ENCODE measurements around the gene ARHGEF38. TPM values are rescaled to one million over a fixed set of nuclear protein-coding genes. Genes with fewer than 3 reads are reported as not detected.
A peak's percentile ranks its signal among the peaks of the same experiment; 100 is the strongest.

Gene ARHGEF38
- total and polyA plus RNA-seq, 2 donors = 0.69 TPM; not detected in 1

- no peak for DNase-seq (ENCODE audit: extremely low spot score)
- no peak overlapping the region for H3K4me3 ChIP-seq (ENCODE audit: low read depth, low read length)
These were observed 19.9 kb downstream of the ARHGEF38 start for GRCh38 chr4:105572296-105572695.

GRCh38 chr4:105586638-105587328 is 34.4 kb downstream of the ARHGEF38 start:
- WGBS = 49% methylated on average over 4 of the region's 4 CpGs
- Histone ChIP-seq H3K36me3 (ENCODE audit: insufficient read depth) (no peaks in the 10 kb centered on the region), H3K4me3 (ENCODE audit: low read depth, low read length) (no peak overlapping the region), H3K4me1 (ENCODE audit: insufficient read depth) (no peaks in the 10 kb centered on the region), H3K27ac (ENCODE audit: low read depth) (no peak overlapping the region)
- no peak for DNase-seq (ENCODE audit: extremely low spot score)

More at GRCh38 chr4:105572296-105572695, 19.9 kb downstream of the ARHGEF38 start:
- WGBS = 73% methylated on average over 3 of the region's 3 CpGs
- no peaks in the 10 kb centered on the region for H3K36me3 ChIP-seq (ENCODE audit: insufficient read depth)
- H3K4me1 ChIP-seq (ENCODE audit: insufficient read depth) = no peaks in the 10 kb centered on the region
- H3K27ac ChIP-seq (ENCODE audit: low read depth) = no peak overlapping the region

- WGBS = 81% methylated on average over 2 of the region's 2 CpGs
- Histone ChIP-seq H3K4me1 (ENCODE audit: insufficient read depth) (no peaks in the 10 kb centered on the region), H3K4me3 (ENCODE audit: low read depth, low read length) (no peak overlapping the region), H3K27ac (ENCODE audit: low read depth) (no peak overlapping the region), H3K36me3 (ENCODE audit: insufficient read depth) (no peaks in the 10 kb centered on the region)
- no peak for DNase-seq (ENCODE audit: extremely low spot score)
These were observed 35.4 kb downstream of the ARHGEF38 start for GRCh38 chr4:105587841-105588240.

GRCh38 chr4:105588252-105588651 is 35.8 kb downstream of the ARHGEF38 start:
- H3K4me1 ChIP-seq (ENCODE audit: insufficient read depth) = no peaks in the 10 kb centered on the region
- WGBS = 74% methylated on average over 3 of the region's 3 CpGs
- H3K36me3 ChIP-seq (ENCODE audit: insufficient read depth) = no peaks in the 10 kb centered on the region
- no peak overlapping the region for H3K27ac ChIP-seq (ENCODE audit: low read depth)
- no peak for DNase-seq (ENCODE audit: extremely low spot score)
- H3K4me3 ChIP-seq (ENCODE audit: low read depth, low read length) = no peak overlapping the region

GRCh38 chr4:105591573-105591972 is 39.2 kb downstream of the ARHGEF38 start:
- 73% methylated on average over 3 of the region's 3 CpGs for WGBS
- Histone ChIP-seq H3K27ac (ENCODE audit: low read depth) (no peak overlapping the region), H3K4me1 (ENCODE audit: insufficient read depth) (no peaks in the 10 kb centered on the region), H3K36me3 (ENCODE audit: insufficient read depth) (no peaks in the 10 kb centered on the region), H3K4me3 (ENCODE audit: low read depth, low read length) (no peak overlapping the region)
- DNase-seq (ENCODE audit: extremely low spot score) = no peak

- no peaks in the 10 kb centered on the region for H3K4me1 ChIP-seq (ENCODE audit: insufficient read depth)
- H3K4me3 ChIP-seq (ENCODE audit: low read depth, low read length) = no peak overlapping the region
- H3K27ac ChIP-seq (ENCODE audit: low read depth) = no peak overlapping the region
- peak; percentile 40 for DNase-seq (ENCODE audit: extremely low spot score)
- no peaks in the 10 kb centered on the region for H3K36me3 ChIP-seq (ENCODE audit: insufficient read depth)
- 30% methylated on average over 7 of the region's 7 CpGs for WGBS
These were observed 41.9 kb downstream of the ARHGEF38 start for GRCh38 chr4:105594099-105595010.

GRCh38 chr4:105596684-105597083 is 44.3 kb downstream of the ARHGEF38 start:
- 68% methylated on average over 6 of the region's 6 CpGs for WGBS
- Histone ChIP-seq H3K36me3 (ENCODE audit: insufficient read depth) (no peaks in the 10 kb centered on the region), H3K27ac (ENCODE audit: low read depth) (no peak overlapping the region), H3K4me1 (ENCODE audit: insufficient read depth) (no peaks in the 10 kb centered on the region), H3K4me3 (ENCODE audit: low read depth, low read length) (no peak overlapping the region)
- no peak for DNase-seq (ENCODE audit: extremely low spot score)

- 64% methylated on average over 4 of the region's 4 CpGs for WGBS
- no peak for DNase-seq (ENCODE audit: extremely low spot score)
These were observed 45.6 kb downstream of the ARHGEF38 start for GRCh38 chr4:105598052-105598451.

GRCh38 chr4:105598787-105599186 is 46.4 kb downstream of the ARHGEF38 start:
- WGBS = 26% methylated on average over 1 of the region's 1 CpG
- Histone ChIP-seq H3K36me3 (ENCODE audit: insufficient read depth) (no peaks in the 10 kb centered on the region), H3K4me3 (ENCODE audit: low read depth, low read length) (no peak overlapping the region), H3K27ac (ENCODE audit: low read depth) (no peak overlapping the region), H3K4me1 (ENCODE audit: insufficient read depth) (no peaks in the 10 kb centered on the region)
- no peak for DNase-seq (ENCODE audit: extremely low spot score)

More at GRCh38 chr4:105598052-105598451, 45.6 kb downstream of the ARHGEF38 start:
- Histone ChIP-seq H3K4me3 (ENCODE audit: low read depth, low read length) (no peak overlapping the region), H3K4me1 (ENCODE audit: insufficient read depth) (no peaks in the 10 kb centered on the region), H3K27ac (ENCODE audit: low read depth) (no peak overlapping the region), H3K36me3 (ENCODE audit: insufficient read depth) (no peaks in the 10 kb centered on the region)

- 65% methylated on average over 3 of the region's 3 CpGs for WGBS
- no peak for DNase-seq (ENCODE audit: extremely low spot score)
- H3K4me1 ChIP-seq (ENCODE audit: insufficient read depth) = no peaks in the 10 kb centered on the region
- H3K4me3 ChIP-seq (ENCODE audit: low read depth, low read length) = no peak overlapping the region
- no peak overlapping the region for H3K27ac ChIP-seq (ENCODE audit: low read depth)
- no peaks in the 10 kb centered on the region for H3K36me3 ChIP-seq (ENCODE audit: insufficient read depth)
These were observed 47.1 kb downstream of the ARHGEF38 start for GRCh38 chr4:105599482-105599881.

- Histone ChIP-seq H3K27ac (ENCODE audit: low read depth) (no peak overlapping the region), H3K4me3 (ENCODE audit: low read depth, low read length) (no peak overlapping the region), H3K4me1 (ENCODE audit: insufficient read depth) (no peaks in the 10 kb centered on the region), H3K36me3 (ENCODE audit: insufficient read depth) (no peaks in the 10 kb centered on the region)
- WGBS = 58% methylated on average over 3 of the region's 3 CpGs
- DNase-seq (ENCODE audit: extremely low spot score) = no peak
These were observed 47.7 kb downstream of the ARHGEF38 start for GRCh38 chr4:105599932-105600655.

GRCh38 chr4:105600951-105601350 is 48.5 kb downstream of the ARHGEF38 start:
- Histone ChIP-seq H3K27ac (ENCODE audit: low read depth) (no peak overlapping the region), H3K4me1 (ENCODE audit: insufficient read depth) (no peaks in the 10 kb centered on the region), H3K36me3 (ENCODE audit: insufficient read depth) (no peaks in the 10 kb centered on the region), H3K4me3 (ENCODE audit: low read depth, low read length) (no peak overlapping the region)
- DNase-seq (ENCODE audit: extremely low spot score) = no peak
- 74% methylated on average over 1 of the region's 1 CpG for WGBS

- Histone ChIP-seq H3K4me3 (ENCODE audit: low read depth, low read length) (no peak overlapping the region), H3K36me3 (ENCODE audit: insufficient read depth) (no peaks in the 10 kb centered on the region), H3K27ac (ENCODE audit: low read depth) (no peak overlapping the region), H3K4me1 (ENCODE audit: insufficient read depth) (no peaks in the 10 kb centered on the region)
- DNase-seq (ENCODE audit: extremely low spot score) = no peak
- 96% methylated on average over 1 of the region's 1 CpG for WGBS
These were observed 49.0 kb downstream of the ARHGEF38 start for GRCh38 chr4:105601406-105601805.
